H9 (cell line): ENCODE measurements around the gene CACNA2D4. TPM values are rescaled to one million over a fixed set of nuclear protein-coding genes. Genes with fewer than 3 reads are reported as not detected.
A peak's percentile ranks its signal among the peaks of the same experiment; 100 is the strongest.

ENCODE experiments used
- DNase-seq: peaks from one replicate; pipeline ENCODE4 v3.0.0-alpha.2; 2017
- H2AFZ ChIP-seq: one replicate; pipeline ENCODE4 v1.6.1; 2013; ENCODE audit warnings: mild to moderate bottlenecking, low read length, control low read depth, moderate library complexity
- H2AK5ac ChIP-seq: 2 replicates; pipeline ENCODE4 v1.6.1; 2013; ENCODE audit warnings: low read length, control low read depth, mixed read lengths; ENCODE audit not compliant: insufficient read length
- H2BK120ac ChIP-seq: one replicate; pipeline ENCODE4 v1.6.1; 2013; ENCODE audit warnings: low read depth, mild to moderate bottlenecking, low read length, control low read depth, inconsistent platforms; ENCODE audit not compliant: poor library complexity, severe bottlenecking
- H2BK12ac ChIP-seq: 2 replicates; pipeline ENCODE4 v1.6.1; 2013; ENCODE audit warnings: low read length, control low read depth, mixed read lengths, low read depth; ENCODE audit not compliant: insufficient read length
- H2BK15ac ChIP-seq: 2 replicates; pipeline ENCODE4 v1.6.1; 2013; ENCODE audit warnings: low read depth, low read length, control low read depth
- H2BK20ac ChIP-seq: one replicate; pipeline ENCODE4 v1.6.1; 2013; ENCODE audit warnings: low read depth, mild to moderate bottlenecking, low read length, control low read depth, inconsistent platforms; ENCODE audit not compliant: poor library complexity, severe bottlenecking
- H2BK5ac ChIP-seq: 2 replicates; pipeline ENCODE4 v1.6.1; 2013; ENCODE audit warnings: low read length, control low read depth, mixed read lengths; ENCODE audit not compliant: insufficient read length
- H3K14ac ChIP-seq: 2 replicates; pipeline ENCODE4 v1.6.1; 2013; ENCODE audit warnings: low read length, control low read depth; ENCODE audit not compliant: insufficient read depth
- H3K18ac ChIP-seq: 2 replicates; pipeline ENCODE4 v1.6.1; 2013; ENCODE audit warnings: low read depth, mild to moderate bottlenecking, mixed read lengths, low read length, control low read depth; ENCODE audit not compliant: insufficient read length
- H3K23ac ChIP-seq: 2 replicates; pipeline ENCODE4 v1.6.1; 2013; ENCODE audit warnings: low read length, control low read depth, mixed read lengths, low read depth; ENCODE audit not compliant: insufficient read length
- H3K23me2 ChIP-seq: 2 replicates; pipeline ENCODE4 v1.6.1; 2013; ENCODE audit warnings: low read depth, mild to moderate bottlenecking, mixed read lengths, low read length, control low read depth; ENCODE audit not compliant: insufficient read length, poor library complexity, severe bottlenecking
- H3K27ac ChIP-seq: 2 replicates; pipeline ENCODE4 v1.5.1; 2013; ENCODE audit warnings: low read length, control low read depth, mixed read lengths, low read depth; ENCODE audit not compliant: insufficient read length
- H3K27me3 ChIP-seq: 2 replicates; pipeline ENCODE4 v1.6.1; 2013; ENCODE audit warnings: low read length, control low read depth, inconsistent platforms; ENCODE audit not compliant: insufficient read depth
- H3K4ac ChIP-seq: 2 replicates; pipeline ENCODE4 v1.6.1; 2013; ENCODE audit warnings: low read depth, mild to moderate bottlenecking, control low read depth, inconsistent platforms, low read length, moderate library complexity
- H3K4me1 ChIP-seq: 2 replicates; pipeline ENCODE4 v1.6.1; 2013; ENCODE audit warnings: low read length, control low read depth, inconsistent platforms; ENCODE audit not compliant: insufficient read depth
- H3K4me2 ChIP-seq: 2 replicates; pipeline ENCODE4 v1.6.1; 2013; ENCODE audit warnings: low read length, control low read depth, mixed read lengths; ENCODE audit not compliant: insufficient read length, insufficient read depth
- H3K56ac ChIP-seq: 2 replicates; pipeline ENCODE4 v1.6.1; 2013; ENCODE audit warnings: low read depth, mild to moderate bottlenecking, mixed read lengths, low read length, control low read depth; ENCODE audit not compliant: insufficient read length
- H3K79me1 ChIP-seq: 2 replicates; pipeline ENCODE4 v1.6.1; 2013; ENCODE audit warnings: low read depth, mild to moderate bottlenecking, moderate library complexity, low read length, control low read depth, inconsistent platforms; ENCODE audit not compliant: insufficient read depth, poor library complexity, severe bottlenecking
- H3K79me2 ChIP-seq: 2 replicates; pipeline ENCODE4 v1.6.1; 2013; ENCODE audit warnings: low read length, control low read depth, inconsistent platforms; ENCODE audit not compliant: insufficient read depth
- H3K9ac ChIP-seq: 2 replicates; pipeline ENCODE4 v1.6.1; 2013; ENCODE audit warnings: low read length, control low read depth, mixed read lengths; ENCODE audit not compliant: insufficient read length; ENCODE audit errors: extremely low read depth
- H3K9me3 ChIP-seq: one replicate; pipeline ENCODE4 v1.6.1; 2013; ENCODE audit warnings: low read depth, low read length, inconsistent platforms; ENCODE audit not compliant: control insufficient read depth
- H3T11ph ChIP-seq: one replicate; pipeline ENCODE4 v1.6.1; 2013; ENCODE audit warnings: mild to moderate bottlenecking, low read length, control low read depth, inconsistent platforms
- H4K20me1 ChIP-seq: one replicate; pipeline ENCODE4 v1.6.1; 2013; ENCODE audit not compliant: control insufficient read depth, insufficient read length, insufficient read depth
- H4K5ac ChIP-seq: 2 replicates; pipeline ENCODE4 v1.6.1; 2013; ENCODE audit warnings: low read depth, mild to moderate bottlenecking, mixed read lengths, low read length, control low read depth; ENCODE audit not compliant: insufficient read length
- H4K8ac ChIP-seq: replicated peaks from 2 replicates; pipeline ENCODE4 v1.6.1; 2013; ENCODE audit warnings: low read length, control low read depth, mixed read lengths, low read depth; ENCODE audit not compliant: insufficient read length
- H4K91ac ChIP-seq: 2 replicates; pipeline ENCODE4 v1.6.1; 2013; ENCODE audit warnings: low read depth, mild to moderate bottlenecking, moderate library complexity, mixed read lengths, low read length, control low read depth; ENCODE audit not compliant: insufficient read length
- H3K27ac Mint-ChIP-seq, 3 experiments: 2 replicates in 2 of 3; 3 replicates in 1 of 3; pipeline ENCODE4 v1.8.0; 2020 to 2021; ENCODE audit warnings: mixed read lengths in 3 of 3, mild to moderate bottlenecking in 1 of 3, moderate library complexity in 1 of 3
- H3K27me3 Mint-ChIP-seq: 2 replicates; pipeline ENCODE4 v1.8.0; 2021; ENCODE audit warnings: low read depth, mild to moderate bottlenecking, moderate library complexity, mixed read lengths
- H3K36me3 Mint-ChIP-seq, 3 experiments: 2 replicates in 2 of 3; 3 replicates in 1 of 3; pipeline ENCODE4 v1.8.0; 2020 to 2021; ENCODE audit warnings: low read depth in 3 of 3, mixed read lengths in 3 of 3; ENCODE audit not compliant: insufficient read depth in 1 of 3
- H3K4me1 Mint-ChIP-seq, 2 experiments: 2 replicates each; pipeline ENCODE4 v1.8.0; 2020; ENCODE audit warnings: mixed read lengths in 2 of 2
- H3K4me3 Mint-ChIP-seq, 2 experiments: 2 replicates in 1 of 2; 3 replicates in 1 of 2; pipeline ENCODE4 v1.8.0; 2020 to 2021; ENCODE audit warnings: mild to moderate bottlenecking in 2 of 2, mixed read lengths in 2 of 2, moderate library complexity in 1 of 2
- H3K9me3 Mint-ChIP-seq, 2 experiments: 2 replicates in 1 of 2; 3 replicates in 1 of 2; pipeline ENCODE4 v1.8.0; 2020; ENCODE audit warnings: mild to moderate bottlenecking in 2 of 2, mixed read lengths in 2 of 2, moderate library complexity in 1 of 2
- CTCF ChIP-seq: fragments of 200-600 bp; sonication (generic); conservative IDR thresholded peaks from 3 replicates; pipeline ENCODE4 v1.8.0; 2021; ENCODE audit warnings: antibody characterized with exemption, mild to moderate bottlenecking
- WGBS: extraction: QIAGEN DNeasy Blood & Tissue Kit; methylation state at CpG from one replicate; pipeline ENCODE4 v1.1.7; 2013; ENCODE audit warnings: missing lambda C conversion rate, low lambda C conversion rate, mixed read lengths; ENCODE audit not compliant: insufficient read length; ENCODE audit errors: extremely low coverage; 5-methylcytosine and 5-hydroxymethylcytosine counted together
- total RNA-seq: library from RNA; stranded (reverse); gene quantifications from 2 replicates; pipeline ENCODE4 v1.2.1, GENCODE V29; 2021

CACNA2D4 gene
- total RNA-seq, 1 experiment from 2014 or later, result 0.79 TPM

GRCh38 chr12:1804545-1805332, 113.7 kb downstream of the CACNA2D4 start:
- Histone ChIP-seq H3K23me2 (no peaks in the 10 kb centered on the region), H3K9ac (no peak overlapping the region), H3K23ac (no peak overlapping the region), H2AFZ (no peak overlapping the region), H3K4me1 (no peaks in the 10 kb centered on the region), H3K27ac (no peak overlapping the region), H4K20me1 (no peaks in the 10 kb centered on the region), H4K5ac (no peak overlapping the region), H3K79me2 (no peaks in the 10 kb centered on the region), H2BK15ac (no peak overlapping the region), H4K91ac (no peak overlapping the region), H4K8ac (no peak overlapping the region), H3K56ac (no peak overlapping the region), H3K79me1 (no peaks in the 10 kb centered on the region), H2AK5ac (no peak overlapping the region), H3K27me3 (0 out of 2 replicates have a peak, but pooled peaks cover 2% of the 10 kb centered on the region), H2BK120ac (no peak overlapping the region), H3K18ac (no peak overlapping the region), H2BK20ac (no peak overlapping the region), H2BK5ac (no peak overlapping the region), H3K14ac (no peak overlapping the region), H3K4ac (no peak overlapping the region), H2BK12ac (no peak overlapping the region), H3T11ph (no peak overlapping the region), H3K4me2 (no peak overlapping the region), H3K9me3 (no peaks in the 10 kb centered on the region)
- TF ChIP-seq CTCF, result no peak
- no peaks in the 10 kb centered on the region for H3K36me3 Mint-ChIP-seq
- no CpG with 5 or more reads among the region's 25 CpGs for WGBS
- no peaks in the 10 kb centered on the region; the same call in 1 of the 2 replicates for H3K27me3 Mint-ChIP-seq
- no peaks in the 10 kb centered on the region; a peak in 1 of 5 replicates for H3K9me3 Mint-ChIP-seq
- H3K4me3 Mint-ChIP-seq, result no peak overlapping the region
- H3K27ac Mint-ChIP-seq, result no peak overlapping the region
- peaks cover 0 to 6% of the 10 kb centered on the region in 2 experiments; a peak in 2 of 4 replicates for H3K4me1 Mint-ChIP-seq
- DNase-seq, result peak; percentile 96
